Testis (tissue), 2 donors: Measurements from ENCODE around the gene KLHL14.

Experiments
- POLR2A ChIP-seq: fragments of 450-650 bp; IDR thresholded peaks from one replicate; pipeline ENCODE4 v1.6.1; 2017; ENCODE audit warnings: antibody characterized with exemption, mild to moderate bottlenecking, moderate library complexity
- TF ChIP-seq, protein P1 (sequence below), 3 experiments: fragments of 450-650 bp in 2 of 3; fragments of 200-600 bp in 1 of 3; sonication (generic) in 1 of 3; IDR thresholded peaks; one replicate each; pipeline ENCODE4 v1.5.1; 2016 to 2019; ENCODE audit warnings: antibody characterized with exemption in 3 of 3, mild to moderate bottlenecking in 2 of 3, moderate library complexity in 1 of 3

GRCh38 chr18:32763293-32763692, 9.5 kb downstream of the KLHL14 start:
- TF ChIP-seq, protein P1, sequence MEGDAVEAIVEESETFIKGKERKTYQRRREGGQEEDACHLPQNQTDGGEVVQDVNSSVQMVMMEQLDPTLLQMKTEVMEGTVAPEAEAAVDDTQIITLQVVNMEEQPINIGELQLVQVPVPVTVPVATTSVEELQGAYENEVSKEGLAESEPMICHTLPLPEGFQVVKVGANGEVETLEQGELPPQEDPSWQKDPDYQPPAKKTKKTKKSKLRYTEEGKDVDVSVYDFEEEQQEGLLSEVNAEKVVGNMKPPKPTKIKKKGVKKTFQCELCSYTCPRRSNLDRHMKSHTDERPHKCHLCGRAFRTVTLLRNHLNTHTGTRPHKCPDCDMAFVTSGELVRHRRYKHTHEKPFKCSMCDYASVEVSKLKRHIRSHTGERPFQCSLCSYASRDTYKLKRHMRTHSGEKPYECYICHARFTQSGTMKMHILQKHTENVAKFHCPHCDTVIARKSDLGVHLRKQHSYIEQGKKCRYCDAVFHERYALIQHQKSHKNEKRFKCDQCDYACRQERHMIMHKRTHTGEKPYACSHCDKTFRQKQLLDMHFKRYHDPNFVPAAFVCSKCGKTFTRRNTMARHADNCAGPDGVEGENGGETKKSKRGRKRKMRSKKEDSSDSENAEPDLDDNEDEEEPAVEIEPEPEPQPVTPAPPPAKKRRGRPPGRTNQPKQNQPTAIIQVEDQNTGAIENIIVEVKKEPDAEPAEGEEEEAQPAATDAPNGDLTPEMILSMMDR (IDR thresholded peaks at IDR 0.05): no peak
- TF ChIP-seq POLR2A: no peak
